GM19240 (cell line): ENCODE data around the gene LTBP3.

Experiments used
- DNase-seq: peaks from one replicate; pipeline ENCODE4 v3.0.0; 2011; ENCODE audit warnings: low spot score; ENCODE audit not compliant: insufficient read length

LTBP3 gene

GRCh38 chr11:65586247-65586630 is 28.1 kb upstream of the LTBP3 start:
- no peak for DNase-seq

DNA sequence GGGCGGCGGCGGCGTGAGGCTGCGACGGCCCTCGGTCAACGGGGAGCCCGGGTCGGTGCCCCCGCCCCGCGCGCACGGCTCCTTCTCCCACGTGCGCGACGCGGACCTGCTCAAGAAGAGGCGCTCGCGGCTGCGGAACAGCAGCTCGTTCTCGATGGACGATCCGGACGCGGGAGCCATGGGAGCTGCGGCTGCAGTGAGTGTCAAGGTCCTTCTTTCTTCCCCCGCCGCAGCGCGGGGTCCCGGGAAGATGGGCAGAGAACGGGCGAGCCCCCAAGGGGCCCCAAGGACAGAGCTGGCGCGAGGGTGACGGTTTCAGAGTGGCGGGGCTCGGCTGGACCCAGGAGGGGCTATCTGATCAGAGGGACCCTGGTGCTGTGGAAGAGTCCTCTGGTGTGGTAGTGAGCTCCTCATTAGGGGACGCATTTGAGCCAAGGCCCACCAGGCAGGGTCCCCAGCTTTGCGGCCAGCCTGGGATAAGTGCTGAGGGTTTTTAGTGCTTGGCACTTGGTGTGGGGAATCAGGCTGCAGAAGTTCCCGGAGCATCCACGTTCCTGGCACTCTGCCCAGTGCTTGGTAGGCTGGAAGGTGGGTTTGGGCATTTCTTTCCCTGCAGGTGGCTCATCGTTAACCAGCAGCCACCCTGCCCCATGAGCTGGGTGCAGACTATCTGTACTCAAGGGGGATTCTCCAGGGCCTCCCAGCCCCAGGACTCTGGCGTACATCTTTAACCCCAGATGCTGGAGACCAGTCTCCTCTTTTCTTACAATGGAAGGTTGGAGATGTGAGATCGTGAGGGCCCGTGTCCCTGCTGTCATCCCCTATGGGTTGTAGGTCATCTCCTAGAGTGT is 27.5 kb upstream of the LTBP3 start:
- no peak for DNase-seq

DNA sequence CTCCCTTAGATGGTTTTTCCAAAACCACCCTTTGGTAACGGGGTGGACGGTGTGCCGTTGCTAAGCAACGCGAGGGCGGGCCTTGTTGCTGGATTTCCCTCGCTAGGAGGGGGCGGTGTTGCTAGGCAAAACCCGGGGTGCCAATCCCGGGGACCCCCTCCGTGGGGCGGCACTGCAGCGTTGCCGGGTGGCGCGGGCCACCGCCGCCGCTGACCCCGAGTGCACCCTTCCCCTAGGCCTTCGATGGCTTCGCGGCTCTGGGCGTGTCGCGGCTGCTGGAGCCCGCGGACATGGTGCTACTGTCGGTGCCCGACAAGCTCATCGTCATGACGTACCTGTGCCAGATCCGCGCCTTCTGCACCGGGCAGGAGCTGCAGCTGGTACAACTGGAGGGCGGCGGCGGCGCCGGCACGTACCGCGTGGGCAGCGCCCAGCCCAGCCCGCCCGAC is 26.6 kb upstream of the LTBP3 start:
- no peak for DNase-seq

- DNase-seq = no peak
Measured at GRCh38 chr11:65584106-65584505, 25.9 kb upstream of the LTBP3 start.

DNA sequence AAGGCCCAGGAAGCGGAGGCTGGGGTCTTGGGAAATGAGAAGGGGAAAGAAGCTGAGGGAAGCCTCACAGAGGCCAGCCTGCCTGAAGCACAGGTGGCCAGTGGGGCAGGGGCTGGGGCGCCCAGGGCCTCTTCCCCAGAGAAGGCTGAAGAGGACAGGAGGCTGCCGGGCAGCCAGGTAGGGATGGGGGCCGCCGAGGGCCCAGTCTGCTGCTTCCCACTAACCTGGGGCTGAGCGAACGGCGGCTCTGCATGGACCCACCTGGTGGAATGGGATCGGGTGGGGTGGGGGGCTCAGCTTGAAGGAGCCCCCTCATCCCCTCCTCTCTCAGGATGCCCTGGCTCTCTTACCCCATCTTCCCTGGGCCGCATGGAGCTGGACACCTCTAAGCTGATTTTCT is 25.4 kb upstream of the LTBP3 start:
- DNase-seq = no peak

GRCh38 chr11:65581928-65582327 is 23.8 kb upstream of the LTBP3 start:
- no peak for DNase-seq

- no peak for DNase-seq
Measured at GRCh38 chr11:65580756-65581155, 22.6 kb upstream of the LTBP3 start.

DNA sequence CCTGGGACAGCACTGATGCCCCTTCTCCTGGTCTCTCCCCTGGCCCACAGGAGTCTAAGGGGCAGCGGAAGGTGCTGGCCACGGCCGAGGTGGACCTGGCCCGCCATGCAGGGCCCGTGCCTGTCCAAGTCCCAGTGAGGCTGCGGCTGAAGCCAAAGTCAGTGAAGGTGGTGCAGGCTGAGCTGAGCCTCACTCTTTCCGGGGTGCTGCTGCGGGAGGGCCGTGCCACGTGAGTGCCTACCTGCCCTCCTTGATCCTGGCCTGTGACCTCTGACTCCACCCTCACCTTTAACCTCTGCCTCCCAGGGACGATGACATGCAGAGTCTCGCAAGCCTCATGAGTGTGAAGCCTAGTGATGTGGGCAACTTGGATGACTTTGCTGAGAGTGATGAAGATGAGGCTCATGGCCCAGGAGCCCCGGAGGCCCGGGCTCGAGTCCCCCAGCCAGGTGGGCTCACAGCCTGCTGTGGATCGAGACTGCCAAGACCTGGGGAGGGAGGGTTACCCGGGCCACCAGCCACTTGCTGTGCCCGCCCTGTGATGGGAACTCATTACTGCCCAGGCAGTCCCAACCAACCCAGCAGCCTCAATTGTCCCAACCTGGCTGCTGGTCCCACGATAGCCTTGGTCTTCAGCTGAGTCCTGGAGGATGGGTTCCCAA is 22.0 kb upstream of the LTBP3 start:
- DNase-seq = no peak

DNA sequence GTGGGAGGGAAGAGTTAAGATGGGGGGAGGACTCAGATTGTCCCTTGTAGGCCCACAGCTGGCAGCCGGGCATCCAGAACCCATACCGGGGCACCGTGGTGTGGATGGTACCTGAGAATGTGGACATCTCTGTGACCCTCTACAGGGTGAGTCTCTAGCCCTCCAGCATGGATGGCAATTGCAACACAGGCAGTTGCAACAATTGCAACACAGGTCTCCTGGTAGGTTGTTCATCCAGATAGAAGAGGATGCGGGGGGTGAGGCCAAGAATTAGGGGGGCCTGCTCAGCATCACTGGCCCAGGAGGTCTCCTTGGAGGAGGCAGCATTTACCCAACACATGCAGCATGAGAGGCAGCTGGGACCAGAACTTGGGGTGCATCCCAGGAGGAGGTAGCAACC is 21.1 kb upstream of the LTBP3 start:
- no peak for DNase-seq

DNA sequence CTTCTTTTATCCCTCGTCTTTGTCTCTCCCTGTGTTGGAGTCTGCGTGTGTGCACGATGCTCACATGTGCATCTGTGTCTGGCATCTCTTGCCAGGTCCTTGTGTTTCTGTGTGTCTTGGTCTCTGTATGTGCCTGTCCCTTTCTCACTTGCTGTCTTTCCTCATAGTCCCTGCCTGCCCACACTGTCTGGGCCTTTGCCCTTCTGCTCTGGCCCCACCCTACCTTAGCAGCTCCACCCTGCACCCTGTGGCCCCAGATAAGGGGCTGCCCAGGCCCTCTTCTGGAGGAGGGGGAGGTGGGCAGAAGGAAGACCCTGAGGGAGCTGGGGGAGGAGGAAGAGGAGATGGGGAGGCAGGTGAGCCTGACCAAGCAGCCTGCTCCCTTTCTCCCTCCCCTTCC is 20.5 kb upstream of the LTBP3 start:
- DNase-seq = no peak

- no peak for DNase-seq
Measured at GRCh38 chr11:65578134-65578533, 20.0 kb upstream of the LTBP3 start.

DNA sequence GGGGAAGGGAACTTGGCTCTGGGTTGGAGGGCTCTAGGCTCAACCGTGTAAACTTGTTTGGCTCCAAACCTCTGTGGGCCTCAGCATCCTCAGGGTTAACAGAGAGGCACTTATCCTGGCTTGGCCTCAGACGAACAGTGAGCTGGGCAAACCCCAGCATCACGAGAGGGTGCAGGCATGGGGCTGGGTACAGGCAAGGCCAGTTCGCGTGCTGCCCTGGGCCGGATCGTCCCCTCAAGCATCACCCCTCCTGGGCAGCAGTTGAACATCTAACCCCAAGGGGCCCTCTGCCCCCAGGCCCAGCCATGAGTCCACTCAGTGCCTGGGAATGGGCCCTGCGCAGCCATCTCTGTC is 19.6 kb upstream of the LTBP3 start:
- no peak for DNase-seq

DNA sequence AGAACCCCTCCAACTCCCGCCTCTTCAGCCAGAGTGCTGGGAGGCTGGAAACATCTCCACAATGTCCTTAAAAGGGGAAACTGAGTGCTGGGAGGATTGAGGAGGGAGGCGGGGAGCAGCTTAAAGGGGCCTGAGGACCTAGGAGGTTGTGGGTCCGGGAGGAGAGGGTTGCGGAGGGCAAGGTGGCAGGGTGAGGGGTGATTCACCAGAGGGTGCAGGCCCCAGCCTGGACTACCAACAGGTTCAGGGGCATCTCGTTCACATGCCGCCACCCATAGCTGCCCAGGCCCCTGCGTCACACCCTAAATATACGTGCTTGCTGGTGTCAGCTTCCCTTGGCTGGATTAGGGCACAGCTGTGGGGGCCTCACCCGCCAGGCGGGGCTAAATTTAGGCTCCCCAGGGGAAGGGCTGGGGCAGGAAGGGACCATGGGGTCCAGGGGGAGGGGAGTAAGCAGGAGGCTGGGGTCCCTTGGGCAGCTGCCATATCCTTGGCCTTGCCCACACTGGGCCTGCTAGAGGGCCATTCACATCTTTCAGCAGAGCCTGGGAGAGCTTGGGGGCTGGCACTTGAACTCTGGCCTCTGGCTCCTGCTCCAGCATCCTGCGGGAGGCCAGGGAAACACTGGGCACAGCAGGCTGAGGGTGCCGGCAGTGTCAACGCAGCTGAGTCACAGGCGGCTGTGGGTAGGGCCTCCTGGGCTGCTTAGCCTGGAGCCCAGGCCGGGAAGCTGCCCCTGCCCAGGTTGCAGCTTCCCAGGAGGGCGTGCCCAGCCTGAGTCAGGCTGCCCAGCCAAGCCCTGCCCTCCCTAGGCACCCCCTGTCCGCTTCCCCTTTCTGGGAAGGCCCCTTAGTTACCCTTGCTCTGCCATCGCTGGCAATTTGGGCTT is 19.0 kb upstream of the LTBP3 start:
- no peak for DNase-seq

DNA sequence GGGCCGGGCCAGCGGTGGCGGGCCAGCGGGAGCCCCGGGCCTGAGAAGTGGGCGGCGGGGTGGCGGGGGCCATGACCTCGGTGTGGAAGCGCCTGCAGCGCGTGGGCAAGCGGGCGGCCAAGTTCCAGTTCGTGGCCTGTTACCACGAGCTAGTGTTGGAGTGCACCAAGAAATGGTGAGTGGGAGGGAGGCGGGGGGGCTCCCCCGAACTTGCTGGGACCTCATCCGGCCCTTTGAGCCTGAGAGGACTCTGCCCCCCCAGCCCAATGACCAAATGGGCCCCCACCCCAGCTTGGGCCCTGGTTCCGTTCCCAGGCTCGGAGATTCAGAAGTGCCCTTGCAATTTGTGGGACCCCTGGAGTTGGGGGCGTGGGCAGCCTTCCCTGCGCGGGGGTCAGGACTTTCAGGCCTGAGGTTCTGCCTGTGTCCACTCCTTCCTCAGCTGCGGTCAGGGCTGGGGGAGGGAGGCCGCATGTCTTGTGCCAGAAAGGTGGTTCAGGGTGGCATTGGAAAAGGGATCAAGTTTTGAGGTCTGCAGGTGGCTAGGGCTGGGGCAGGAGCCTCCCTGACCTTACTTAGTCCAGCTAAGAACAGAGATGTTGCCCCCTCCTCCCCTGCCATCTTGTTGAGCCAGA is 18.2 kb upstream of the LTBP3 start:
- no peak for DNase-seq

DNA sequence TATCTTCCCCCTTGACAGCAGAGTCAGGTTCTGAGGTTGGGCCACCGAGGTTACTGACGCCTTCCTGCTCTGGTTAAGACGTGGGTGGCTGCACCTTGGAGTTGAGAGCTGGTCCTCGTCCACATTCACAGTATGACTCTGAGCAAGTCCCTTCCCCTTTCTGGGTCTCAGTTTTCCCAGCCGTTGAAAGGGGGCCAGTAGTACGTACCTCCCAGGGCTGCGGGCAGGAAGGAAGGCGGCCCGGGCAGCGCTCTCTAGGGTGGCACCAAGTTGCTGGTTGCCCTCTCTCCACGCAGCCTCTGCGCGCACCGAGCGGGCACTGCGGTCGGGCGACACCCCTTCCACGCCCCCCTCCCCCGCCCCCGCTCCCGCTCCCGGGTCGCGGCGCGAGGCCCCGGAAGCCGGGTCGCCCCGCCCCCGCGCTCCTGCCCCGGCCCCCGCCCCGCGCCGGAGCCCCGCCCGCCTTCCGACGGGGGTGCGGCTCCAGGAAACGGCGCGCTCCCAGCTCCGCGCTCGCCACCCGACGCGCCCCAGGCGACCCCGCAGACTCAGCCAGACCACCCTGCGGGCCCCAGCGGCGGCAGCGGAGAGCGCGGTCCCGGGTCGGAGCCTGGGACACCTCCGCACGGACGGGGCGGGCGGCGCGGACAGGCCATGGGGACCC is 17.5 kb upstream of the LTBP3 start, which contains the start of gene EHBP1L1:
Gene EHBP1L1, plus strand, starts transcription at position 486 of the 664 bp plus-strand sequence. CDS start 250 bp downstream, outside the sequence.
- peak; percentile 86 for DNase-seq

DNA sequence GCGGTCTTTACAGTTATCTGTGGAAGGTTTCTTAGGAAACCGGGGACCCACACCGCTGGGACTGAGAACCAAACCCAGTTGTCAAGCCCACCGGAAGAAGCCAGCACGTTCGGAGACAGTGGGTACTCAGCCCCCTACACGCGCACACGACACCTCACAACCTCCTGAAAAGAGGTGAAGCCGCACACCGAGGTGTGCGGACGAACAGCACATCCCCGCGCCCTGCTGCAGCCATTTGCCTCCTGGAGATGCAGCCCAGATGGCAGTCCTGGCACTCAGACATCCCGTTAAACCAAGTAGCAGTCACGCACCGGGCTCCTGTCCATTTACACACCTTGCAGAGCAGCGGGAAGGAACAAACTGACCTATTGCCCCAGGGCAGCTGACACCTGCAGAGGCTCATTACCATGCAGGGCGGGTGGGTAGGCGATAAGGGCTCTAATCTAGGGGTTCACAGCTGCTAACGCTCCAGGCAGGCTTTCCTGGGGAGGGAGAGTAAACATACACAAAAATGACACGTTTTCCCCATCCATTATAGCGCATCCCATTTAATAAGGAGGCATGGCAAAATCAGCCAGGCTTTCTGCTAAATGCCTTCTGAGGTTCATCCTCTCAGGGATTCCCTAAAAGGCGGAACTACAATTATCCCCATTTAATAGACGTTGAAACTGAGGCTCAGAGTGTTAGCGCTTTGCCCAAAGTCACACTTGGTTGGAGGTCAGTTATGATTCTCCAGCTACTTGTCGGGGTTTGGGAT is 16.8 kb upstream of the LTBP3 start:
- no peak for DNase-seq

- DNase-seq = peak; percentile 98
Measured at GRCh38 chr11:65574109-65574810, 16.1 kb upstream of the LTBP3 start.

GRCh38 chr11:65573391-65574079 is 15.4 kb upstream of the LTBP3 start:
- DNase-seq = no peak
